NCI-H460 (cell line): Measurements from ENCODE around the gene ATAD3A. TPM values are rescaled to one million over a fixed set of nuclear protein-coding genes. Genes with fewer than 3 reads are reported as not detected.

ENCODE experiments used
- DNase-seq: peaks from one replicate; pipeline ENCODE4 v3.0.0-alpha.2; 2016; ENCODE audit warnings: low read depth; ENCODE audit errors: extremely low read depth
- total RNA-seq: library from RNA; depleted of rRNA; stranded (reverse); fragments of >200 nt; shearing (Covaris generic); gene quantifications from 2 replicates; pipeline ENCODE4 v1.2.3, GENCODE V29; 2014

The ATAD3A gene
- total RNA-seq, 1 experiment from 2014 or later = 24.5 TPM

DNA sequence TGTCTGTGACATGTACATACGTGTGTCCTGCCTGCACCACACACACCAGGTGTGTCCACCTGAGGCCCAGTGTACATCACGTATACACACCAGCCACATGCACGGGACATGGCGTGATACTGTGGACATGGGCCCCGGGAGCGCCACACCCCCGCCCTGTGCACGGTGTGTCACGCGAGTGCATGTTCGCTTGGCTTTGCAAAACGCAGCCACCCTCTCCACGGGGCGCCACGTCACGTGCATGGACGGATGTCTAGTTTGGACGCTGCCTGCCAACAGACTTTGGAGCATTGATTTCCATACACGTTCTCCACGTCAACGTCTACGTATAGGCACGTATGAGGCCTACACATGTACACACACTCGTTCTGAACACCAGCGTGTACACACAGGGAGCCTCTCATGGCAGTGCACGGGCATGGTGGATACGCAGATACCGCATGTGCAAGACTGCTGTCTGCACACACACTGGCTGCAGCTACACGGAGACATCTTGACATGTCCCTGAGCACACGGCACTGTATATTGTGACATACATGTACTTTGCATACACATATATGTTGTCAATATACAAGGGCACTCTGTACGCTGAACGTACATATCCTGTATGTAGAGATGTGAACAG is 25.8 kb downstream of the ATAD3A start:
- no peak for DNase-seq

DNA sequence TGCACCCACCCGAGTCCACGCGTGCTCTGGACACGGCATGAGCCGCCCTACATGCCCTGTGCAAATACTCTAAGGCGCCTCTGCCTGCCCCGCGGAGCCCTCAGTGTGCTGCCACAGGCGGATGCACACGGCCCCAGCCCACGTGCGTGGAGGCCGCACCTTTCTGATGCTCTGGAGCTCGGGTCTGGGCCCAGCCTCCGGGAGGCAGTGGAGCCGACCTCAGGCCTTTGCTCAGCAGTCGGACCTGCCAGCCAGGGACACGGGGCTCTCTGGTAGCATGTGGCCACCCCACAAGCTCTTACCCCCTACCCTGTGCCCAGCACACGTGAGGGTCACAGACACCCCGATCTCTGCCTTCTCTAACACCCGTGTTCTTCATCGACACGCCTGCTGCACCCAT is 26.4 kb downstream of the ATAD3A start:
- DNase-seq = no peak

DNA sequence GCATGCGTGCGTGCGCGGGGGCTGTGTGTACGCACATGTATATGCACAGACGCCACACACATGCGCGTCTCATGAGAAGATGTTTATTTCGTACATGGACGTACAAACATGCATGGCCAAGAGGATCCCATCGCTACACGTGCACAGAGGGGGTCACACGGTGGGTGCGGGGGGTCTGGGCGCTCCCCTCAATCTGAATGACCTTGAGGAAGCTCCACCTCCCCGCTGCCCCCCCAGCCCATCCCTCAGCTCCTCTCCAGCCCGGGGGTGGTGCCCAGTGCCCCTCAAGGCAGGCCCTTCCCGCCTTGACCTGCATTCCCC is 27.0 kb downstream of the ATAD3A start:
- DNase-seq = no peak

DNA sequence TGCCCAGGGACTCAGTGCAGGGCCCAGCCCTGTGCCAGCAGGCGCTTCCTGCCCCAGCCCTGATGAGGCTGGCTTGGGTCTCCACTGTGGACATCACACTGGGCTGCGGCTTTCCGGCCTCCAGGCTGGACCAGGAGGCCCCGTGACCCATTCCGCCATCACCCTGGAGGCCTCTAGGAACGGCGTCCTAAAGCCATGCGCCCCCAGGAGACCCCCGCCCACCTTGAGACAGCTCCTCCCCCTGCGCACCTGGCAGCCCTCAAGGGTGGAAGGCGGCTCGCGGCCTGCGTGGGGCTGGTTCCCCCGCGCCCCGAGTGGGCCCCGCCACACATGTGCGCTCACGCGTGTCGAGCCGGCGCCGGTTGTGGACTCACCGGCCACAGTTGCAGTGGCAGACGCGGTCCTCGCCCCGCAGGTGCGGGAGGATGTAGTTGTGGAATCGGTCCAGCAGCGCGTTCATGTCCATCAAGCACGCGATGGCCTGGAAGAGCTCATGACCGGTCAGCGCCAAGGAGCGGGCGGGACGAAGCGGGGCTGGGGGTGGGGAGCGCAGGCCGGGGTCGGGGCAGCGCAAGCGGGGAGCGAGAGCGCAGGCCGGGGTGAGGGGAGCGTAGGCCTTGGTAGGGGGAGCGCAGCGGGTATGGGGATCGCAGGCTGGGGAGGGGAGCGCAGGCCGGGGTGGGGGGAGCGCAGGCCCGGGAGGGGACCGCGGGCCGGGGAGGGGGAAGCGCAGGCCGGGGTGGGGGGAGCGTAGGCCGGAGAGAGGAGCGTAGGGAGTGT is 27.5 kb downstream of the ATAD3A start:
- no peak for DNase-seq

DNA sequence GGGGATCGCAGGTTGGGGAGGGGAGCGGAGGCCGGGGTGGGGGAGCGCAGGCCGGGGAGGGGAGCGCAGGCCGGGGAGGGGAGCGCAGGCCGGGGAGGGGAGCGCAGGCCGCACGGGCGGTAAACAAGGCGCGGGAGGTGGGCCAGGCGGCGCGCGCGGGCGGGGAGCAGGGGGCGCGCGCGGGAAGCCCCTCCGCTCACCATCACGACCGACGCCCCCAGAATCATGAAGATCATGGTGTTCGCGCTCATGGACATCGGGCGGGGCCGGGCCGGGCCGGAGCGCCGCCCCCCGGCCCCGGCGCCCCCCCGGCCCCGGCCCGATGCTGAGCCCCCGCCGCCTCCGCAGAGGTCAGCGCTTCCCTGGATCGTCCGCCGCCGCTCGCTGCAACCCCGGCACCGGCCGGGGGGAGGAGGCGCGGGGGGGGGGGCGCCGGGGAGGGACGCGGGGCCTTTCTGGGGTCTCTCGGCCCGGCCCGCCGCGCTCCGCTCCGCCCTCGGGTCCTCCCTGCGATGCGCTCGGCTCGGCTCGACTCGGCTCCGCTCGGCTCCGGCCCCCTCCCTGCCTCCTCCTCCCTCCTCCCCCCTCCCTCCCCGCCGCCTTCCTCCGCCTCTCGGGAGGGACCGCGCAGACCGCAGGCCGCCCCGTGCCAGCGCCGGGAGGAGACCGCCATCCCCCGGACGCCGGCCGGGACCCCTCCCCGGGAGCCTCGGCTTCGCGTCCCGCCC is 28.3 kb downstream of the ATAD3A start, which contains the start of gene TMEM240:
Gene TMEM240 (minus strand): TSS at position 535 of the 728 bp plus-strand sequence. CDS start 278 bp downstream, at position 257.
- no peak for DNase-seq

DNA sequence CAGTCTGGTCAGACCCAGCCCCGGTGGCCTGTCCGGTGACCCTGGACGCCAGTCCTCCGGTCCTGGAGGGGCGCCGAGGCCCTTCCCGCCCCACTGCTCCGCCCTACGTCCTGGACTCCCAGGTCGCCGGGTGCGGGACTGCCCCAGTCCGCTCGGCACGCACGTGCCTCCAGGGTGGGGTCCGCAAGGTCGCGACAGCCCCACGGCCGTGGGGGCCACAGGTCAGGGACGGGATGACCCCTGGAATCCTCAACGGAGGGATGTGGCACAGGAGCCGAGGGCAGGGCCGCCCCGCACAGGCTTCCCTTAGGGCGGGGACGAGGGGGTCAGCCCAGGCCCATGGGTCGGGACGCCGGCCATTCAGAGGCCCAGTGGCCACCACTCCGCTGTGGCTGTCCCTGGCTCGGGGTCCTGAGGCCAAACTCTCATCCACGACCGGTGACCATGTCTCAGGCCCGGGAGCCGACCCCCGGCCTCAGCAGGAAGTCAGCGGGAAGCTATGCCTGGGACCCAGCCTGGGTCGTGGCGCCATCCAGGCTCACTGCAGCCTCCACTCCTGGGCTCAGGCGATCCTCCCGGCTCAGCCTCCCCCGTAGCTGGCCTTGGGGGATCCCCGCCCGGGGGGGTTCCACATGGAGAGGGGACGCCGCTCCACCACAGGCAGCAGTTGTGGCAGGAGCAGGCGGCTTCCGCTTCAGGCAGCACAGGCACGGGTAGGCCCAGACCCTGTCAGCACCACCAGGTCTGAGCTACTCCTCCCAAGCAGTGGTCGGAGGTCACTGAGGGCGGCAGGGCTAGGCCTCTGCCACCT is 29.1 kb downstream of the ATAD3A start:
- DNase-seq = no peak

DNA sequence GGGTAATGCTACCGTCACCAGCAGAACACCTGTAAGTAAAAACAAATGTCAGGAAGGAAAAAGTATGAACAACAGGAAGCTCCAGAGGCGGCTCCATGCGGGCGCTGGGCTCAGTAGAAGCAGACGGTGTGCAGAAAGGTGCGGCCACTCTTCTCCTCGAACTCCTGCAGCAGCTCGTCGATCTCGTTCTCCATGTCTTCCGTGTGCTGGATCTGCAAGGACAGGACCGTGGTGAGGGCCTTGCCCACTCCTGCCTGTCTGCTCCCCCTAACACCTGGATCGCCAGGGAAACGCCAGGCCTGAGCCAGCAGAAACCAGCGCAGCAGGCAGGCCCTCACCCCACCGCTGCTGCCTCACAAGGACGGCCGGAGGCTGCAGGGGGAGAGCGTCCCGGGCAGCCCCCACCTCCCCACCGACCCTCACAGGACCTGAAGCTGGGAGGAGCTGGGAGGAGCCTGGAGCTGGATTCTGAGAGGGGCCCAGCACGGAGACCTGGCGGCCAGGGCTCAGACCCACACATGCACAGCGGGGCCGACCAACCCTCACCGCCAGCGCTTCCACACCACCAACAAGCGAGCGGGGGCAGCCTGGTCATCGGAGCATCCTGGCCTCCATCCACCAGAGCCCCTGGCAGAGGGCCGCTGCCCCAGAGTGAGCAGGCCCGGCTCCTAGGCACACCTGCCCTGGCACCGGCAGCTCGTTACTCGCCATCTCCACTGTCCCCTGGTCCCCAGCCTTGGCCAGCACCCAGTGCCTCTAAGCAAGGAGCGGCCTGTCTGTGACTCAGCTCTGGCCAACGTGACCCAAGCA is 30.2 kb downstream of the ATAD3A start:
- no peak for DNase-seq

DNA sequence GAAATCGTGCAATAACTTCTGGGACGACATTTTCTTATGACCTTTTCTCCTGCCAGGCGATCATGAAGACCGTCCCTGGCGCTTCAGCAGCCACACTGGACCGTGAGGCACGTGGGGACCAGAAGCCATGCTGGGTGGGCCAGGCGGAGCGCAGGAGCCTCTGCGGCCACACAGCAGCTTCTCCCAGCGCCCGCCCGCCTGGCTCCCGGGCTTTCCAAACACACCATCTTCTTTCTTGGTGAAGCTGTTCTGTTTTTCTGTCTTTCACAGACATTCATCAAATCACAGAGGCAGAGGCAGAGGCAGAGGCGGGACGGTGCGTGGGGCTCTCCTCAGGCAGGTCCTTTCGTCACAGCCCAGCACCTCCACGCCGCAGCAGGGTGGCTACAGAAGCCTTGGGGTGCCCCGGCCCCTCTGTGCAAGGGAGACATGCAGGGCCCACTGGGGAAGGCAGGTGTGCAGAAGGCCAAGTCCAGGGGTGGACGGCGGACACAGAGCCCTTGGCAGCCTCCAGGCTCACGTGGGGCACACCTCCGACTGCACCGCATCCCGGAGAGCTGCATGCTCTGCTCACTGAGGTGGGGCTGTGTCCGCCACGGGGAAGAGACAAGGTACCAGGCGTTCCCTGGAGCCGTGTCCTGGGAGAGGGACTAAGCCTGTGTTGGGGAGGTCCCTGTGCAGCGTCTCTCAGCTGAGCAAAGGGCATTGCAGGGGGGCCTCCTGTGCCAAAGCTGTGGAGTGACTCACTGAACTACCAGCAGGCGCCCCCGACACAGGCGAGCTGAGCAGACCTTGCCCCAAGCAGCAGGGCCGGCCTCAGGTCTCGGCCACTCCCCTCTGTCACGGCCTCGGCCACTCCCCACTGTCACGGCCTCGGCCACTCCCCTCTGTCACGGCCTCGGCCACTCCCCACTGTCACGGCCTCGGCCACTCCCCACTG is 31.1 kb downstream of the ATAD3A start:
- no peak for DNase-seq

DNA sequence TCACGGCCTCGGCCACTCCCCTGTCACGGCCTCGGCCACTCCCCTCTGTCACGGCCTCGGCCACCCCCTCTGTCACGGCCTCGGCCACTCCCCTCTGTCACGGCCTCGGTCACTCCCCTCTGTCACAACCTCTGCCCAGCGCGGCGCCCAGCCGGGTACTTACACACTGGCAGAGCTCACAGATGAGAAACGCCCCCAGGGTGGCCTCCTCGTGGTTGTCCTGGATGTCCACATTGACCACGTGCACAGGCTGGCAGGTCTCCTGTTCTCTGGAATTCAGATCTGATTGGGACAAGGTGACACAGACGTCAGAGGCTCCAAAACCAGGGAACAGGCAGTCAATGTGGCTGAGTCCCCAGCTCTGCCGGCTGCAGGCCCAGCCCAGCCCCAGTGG is 31.7 kb downstream of the ATAD3A start:
- DNase-seq = no peak

DNA sequence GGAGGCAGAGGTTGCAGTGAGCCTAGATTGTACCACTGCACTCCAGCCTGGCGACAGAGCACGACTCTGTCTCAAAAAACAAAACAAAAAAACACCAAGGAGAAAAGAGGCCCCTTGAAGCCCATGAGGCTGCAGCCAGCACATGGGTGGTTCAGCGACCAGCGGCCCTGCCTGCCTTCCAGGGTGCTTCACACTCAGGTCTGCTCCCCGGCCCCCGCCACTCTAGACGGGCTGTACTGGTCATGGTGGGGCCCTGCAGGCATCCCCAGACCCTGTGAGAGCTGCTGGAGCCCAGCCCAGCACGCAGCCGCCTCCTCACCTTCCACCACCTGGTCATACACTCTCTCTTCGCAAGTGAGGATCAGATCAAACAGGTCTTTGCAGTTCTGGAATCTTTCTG is 32.6 kb downstream of the ATAD3A start:
- DNase-seq = no peak

DNA sequence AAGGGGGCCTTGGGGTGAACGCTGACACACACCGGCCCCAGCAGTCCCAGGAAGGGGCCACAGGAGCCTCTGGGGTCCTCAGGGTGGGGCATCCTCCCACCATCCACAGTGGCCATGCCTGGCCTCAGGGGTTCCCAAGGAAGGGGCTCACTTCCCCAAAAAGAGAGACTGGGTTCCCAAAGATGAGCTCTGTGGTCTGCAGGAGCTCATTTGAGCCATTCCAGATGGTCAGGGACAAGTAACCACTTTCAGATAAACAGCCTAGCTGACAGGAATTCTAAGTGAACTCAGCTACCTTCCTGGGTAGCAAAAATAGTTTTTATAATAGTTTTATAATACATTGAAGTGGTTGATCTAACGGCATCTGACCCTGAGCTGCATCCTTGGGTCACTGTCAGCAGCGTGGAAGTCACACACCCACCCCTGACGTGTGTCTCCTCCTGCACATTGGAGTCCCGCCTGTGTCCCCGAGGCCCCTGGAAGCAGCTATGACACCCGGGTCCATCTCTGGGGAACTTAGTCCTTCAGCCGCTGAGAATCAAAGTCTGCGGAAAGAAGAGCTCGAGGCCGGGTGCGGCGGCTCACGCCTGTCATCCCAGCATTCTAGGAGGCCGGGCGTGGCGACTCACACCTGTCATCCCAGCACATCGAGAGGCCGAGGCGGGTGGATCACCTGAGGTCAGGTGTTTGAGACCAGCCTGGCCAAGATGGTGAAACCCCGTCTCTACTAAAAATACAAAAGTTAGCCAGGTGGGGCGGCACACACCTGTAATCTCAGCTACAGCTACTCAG is 34.2 kb downstream of the ATAD3A start:
- no peak for DNase-seq

DNA sequence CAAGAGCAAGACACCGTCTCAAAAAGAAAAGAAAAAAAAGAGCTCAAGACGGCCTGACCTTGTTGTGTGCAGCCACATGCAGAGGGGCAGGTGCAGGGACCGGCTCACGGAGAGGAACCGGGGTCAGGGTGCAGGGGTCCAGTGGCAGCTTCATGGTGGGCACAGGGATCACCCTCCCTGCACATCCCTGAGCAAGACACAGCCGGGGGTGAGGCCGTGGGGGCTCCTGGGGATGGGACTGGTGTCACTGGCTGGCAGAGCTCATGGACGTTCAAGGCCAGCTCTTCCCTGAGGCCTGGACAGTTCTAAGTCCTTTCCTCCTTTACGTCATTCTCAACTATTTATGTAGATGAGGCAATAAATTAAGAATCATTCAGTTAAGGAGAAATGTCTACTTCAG is 35.0 kb downstream of the ATAD3A start:
- no peak for DNase-seq

DNA sequence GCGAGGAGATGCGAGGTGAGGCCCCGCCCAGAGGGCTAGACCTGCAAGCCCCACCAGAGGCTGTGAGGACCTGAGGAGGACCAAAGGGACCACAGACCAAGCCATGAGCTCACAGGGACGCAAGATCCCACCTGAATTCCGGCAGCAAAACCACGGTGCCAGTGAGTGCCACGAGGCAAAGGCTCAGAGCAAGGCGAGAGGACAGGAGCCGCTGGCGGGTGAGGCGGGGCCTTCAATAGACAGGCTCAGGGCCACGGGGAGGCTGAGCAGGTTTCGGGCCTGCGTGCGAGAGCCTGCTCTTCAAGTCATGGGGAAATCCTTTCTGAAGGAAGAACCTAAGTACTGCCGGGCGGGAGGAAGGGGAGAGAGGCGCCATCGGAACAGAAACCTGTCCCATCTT is 35.5 kb downstream of the ATAD3A start:
- no peak for DNase-seq

DNA sequence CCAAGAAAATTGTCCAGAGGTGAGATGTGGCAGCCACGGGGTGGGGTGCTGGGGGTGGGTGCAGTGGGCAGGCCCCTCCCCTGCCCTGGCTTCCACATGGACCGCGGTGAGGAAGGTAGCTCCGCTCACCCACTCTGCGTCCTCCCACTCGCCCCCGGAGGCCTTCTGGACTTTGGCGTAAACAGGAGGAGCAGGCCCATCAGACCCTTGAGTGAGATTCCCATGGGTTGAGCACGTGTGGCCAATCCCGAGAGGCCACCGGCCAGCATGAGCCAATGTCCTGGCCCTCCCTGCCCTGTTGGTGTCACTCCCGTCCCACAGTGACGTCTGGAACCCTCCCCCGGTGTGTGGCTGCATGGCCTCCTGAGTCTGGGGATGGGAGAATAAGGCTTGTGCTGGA is 36.6 kb downstream of the ATAD3A start:
- DNase-seq = no peak

DNA sequence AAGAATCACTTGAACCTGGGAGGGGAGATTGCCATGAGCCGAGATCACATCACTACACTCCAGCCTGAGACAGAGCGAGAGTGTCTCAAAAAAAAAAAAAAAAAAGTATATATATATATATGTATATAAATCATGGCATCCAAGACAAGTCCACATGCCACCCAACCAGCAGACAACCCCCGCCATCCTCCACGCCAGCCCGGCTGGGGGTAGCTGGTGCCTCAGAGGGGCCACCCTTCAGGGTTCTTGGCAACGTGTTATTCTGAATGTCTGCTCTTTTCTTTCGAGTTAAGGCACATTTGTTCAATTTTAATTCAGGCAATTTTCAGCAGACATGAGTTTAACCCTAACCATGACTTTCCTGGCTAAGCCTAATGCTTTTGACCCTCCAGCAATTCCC is 38.1 kb downstream of the ATAD3A start:
- DNase-seq = no peak

DNA sequence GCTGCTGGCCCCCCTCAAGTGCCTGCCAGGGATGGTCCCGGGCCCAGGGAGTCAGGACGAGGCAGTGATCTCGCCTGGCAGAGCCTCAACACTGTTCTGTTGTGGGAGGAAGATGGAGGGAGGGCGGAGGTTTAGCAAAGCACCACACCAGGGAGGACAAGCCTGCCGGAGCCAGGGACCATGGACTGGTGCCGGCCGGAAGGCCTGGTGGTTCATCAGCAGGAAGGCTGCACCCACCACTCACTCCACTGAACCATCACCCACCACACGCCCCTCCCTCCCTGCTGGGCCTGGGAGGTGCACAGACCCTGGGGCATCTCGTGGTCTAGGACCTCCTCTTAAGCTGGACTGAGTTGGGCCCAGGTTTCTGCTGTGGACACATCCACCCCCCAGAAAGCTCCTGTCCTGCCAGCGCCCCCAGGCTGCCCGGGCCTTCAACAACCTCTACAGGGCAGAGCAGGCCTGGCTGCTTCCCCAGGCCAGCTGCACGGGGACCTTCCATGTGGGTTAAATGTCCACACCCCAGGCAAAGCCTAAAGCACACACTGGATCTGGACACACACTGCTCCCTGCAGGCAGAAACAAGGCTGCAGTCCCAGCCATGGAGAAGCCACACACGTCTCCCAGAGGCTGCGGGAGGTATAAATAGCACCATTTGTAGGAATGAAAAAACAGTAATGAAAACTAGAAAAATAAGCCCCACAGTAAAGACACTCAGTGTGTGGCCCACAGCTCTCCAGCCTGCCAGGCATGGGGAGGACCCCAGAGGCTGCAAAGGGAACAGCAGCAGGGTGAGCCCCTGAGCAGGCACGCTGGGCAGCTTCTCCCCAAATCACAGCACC is 38.9 kb downstream of the ATAD3A start:
- no peak for DNase-seq

DNA sequence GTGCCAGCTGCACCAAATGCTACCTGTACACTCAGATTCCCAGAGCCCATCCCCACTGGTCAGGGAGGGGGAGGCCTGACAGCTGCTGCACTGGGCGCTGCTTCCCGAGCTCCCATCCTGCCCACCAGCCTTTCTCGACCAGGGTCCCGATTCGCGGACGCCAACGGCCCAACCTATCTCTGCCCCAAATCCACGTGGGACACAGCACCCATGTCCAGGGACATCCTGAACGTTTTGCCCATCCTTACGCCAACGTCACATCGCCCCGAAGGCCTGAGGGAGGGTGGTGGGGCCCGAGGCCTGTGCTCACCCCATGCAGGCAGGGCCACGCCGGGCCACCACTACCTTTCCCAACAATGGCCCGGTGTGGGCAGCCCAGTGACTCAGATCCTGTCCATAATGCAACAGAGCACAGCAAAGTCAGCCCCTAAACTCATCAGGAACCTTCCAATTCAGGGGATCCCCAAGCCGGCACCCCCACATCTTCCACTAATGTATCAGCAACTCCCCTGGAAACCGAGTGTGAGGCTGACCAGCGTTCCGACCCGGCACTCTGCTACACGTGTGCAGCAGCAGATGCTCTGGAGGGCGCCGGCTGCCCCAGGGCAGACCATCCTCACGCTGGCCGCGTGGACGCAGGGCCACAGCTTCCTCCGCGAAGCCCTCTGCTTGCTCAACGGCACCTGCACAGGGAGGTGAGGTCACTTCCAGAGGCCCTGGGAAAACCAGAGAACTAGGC is 39.7 kb downstream of the ATAD3A start:
- no peak for DNase-seq
